ENCODE data around the gene ETS1. TPM values are rescaled to one million over a fixed set of nuclear protein-coding genes. Genes with fewer than 3 reads are reported as not detected.

ETS1 gene
- total RNA-seq, 1 donor from 2014 or later, result 3.0 TPM

DNA sequence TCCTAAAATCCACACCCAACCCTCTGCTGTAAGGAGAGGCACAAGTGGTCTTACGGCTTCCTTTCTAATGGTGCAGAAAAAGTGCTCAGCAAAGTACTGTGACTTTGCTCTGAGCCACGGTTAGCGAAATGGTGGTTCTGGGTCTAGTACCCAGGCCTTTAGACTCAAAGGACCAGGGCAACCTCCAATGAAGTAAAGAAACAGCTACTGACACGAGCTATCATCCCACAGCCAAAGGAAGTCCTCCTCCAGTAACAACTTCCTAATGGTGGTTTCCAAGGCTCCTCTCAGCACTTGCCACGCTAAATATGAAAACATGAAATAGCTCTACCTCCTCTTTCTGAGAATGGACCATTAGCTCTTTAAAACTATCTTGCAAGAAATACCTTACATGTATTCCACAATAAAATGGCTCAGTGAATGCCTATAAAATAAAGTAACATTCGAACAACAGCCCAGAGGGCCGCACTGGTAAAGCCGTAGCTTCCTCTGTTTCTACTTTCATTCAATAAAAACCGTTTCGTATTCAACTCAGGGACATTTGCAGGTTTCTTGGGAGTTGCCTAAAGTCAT lies 122.4 kb downstream of the ETS1 start:
- Mint-ChIP-seq H3K27ac (peak overlapping the region; percentile 26), H3K9me3 (ENCODE audit: low read depth) (no peaks in the 10 kb centered on the region), H3K36me3 (ENCODE audit: insufficient read depth) (no peaks in the 10 kb centered on the region), H3K4me1 (ENCODE audit: low read depth) (peaks cover 6% of the 10 kb centered on the region), H3K27me3 (peaks cover 24% of the 10 kb centered on the region), H3K4me3 (ENCODE audit: low read depth) (no peak overlapping the region)
- TF ChIP-seq, protein P1, sequence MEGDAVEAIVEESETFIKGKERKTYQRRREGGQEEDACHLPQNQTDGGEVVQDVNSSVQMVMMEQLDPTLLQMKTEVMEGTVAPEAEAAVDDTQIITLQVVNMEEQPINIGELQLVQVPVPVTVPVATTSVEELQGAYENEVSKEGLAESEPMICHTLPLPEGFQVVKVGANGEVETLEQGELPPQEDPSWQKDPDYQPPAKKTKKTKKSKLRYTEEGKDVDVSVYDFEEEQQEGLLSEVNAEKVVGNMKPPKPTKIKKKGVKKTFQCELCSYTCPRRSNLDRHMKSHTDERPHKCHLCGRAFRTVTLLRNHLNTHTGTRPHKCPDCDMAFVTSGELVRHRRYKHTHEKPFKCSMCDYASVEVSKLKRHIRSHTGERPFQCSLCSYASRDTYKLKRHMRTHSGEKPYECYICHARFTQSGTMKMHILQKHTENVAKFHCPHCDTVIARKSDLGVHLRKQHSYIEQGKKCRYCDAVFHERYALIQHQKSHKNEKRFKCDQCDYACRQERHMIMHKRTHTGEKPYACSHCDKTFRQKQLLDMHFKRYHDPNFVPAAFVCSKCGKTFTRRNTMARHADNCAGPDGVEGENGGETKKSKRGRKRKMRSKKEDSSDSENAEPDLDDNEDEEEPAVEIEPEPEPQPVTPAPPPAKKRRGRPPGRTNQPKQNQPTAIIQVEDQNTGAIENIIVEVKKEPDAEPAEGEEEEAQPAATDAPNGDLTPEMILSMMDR (IDR thresholded peaks at IDR 0.05; ENCODE audit: unreplicated experiment), result no peak
- DNase-seq (ENCODE audit: low spot score, unreplicated experiment), result no peak

DNA sequence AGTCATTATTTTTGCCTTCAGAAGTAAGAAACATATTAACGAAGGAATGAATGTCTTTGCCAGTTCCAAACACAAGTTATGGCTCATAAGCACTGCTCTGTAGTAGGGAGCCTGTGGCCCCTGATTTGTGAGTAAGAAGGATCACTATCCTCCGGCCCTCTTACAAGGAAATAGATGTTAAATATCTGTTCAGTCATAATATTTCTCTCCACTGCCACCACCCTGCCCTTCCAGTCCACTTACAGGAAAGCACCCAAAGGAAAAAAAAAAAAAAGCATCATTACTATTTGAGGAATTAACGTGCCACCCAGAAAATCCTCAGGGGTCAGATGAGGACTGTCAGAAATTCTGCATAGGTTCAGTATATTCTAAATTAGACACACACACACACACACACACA lies 123.4 kb downstream of the ETS1 start:
- TF ChIP-seq, protein P1 (IDR thresholded peaks at IDR 0.05; ENCODE audit: unreplicated experiment), result no peak
- Mint-ChIP-seq H3K27ac (no peak overlapping the region), H3K9me3 (ENCODE audit: low read depth) (no peaks in the 10 kb centered on the region), H3K27me3 (peaks cover 22% of the 10 kb centered on the region), H3K36me3 (ENCODE audit: insufficient read depth) (no peaks in the 10 kb centered on the region), H3K4me3 (ENCODE audit: low read depth) (no peak overlapping the region), H3K4me1 (ENCODE audit: low read depth) (peaks cover 6% of the 10 kb centered on the region)
- DNase-seq (ENCODE audit: low spot score, unreplicated experiment), result no peak

DNA sequence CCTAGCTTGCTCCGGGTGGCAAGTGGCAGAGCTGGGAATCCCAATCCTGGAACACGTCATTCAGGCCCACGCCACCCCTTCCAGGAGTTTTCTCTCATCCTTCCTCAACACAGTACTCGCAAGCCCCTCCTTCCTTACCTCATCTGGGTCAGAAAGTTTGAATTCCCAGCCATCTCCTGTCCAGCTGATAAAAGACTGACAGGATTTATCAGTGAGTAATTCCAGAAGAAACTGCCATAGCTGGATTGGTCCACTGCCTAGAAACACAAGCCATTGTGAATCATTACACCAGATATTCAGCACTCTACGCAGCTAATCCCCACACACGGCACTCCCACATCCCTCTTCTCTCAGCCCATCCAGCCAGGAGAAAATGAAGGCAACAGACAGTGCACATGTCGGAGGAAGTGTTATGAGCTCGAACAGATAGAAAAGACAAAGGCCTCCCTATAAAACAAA lies 124.0 kb downstream of the ETS1 start:
- H3K36me3 Mint-ChIP-seq (ENCODE audit: insufficient read depth), result no peaks in the 10 kb centered on the region
- peaks cover 20% of the 10 kb centered on the region for H3K27me3 Mint-ChIP-seq
- TF ChIP-seq, protein P1 (IDR thresholded peaks at IDR 0.05; ENCODE audit: unreplicated experiment), result no peak
- H3K4me1 Mint-ChIP-seq (ENCODE audit: low read depth), result peaks cover 6% of the 10 kb centered on the region
- DNase-seq (ENCODE audit: low spot score, unreplicated experiment), result no peak
- H3K9me3 Mint-ChIP-seq (ENCODE audit: low read depth), result no peaks in the 10 kb centered on the region
- H3K4me3 Mint-ChIP-seq (ENCODE audit: low read depth), result no peak overlapping the region
- H3K27ac Mint-ChIP-seq, result no peak overlapping the region

DNA sequence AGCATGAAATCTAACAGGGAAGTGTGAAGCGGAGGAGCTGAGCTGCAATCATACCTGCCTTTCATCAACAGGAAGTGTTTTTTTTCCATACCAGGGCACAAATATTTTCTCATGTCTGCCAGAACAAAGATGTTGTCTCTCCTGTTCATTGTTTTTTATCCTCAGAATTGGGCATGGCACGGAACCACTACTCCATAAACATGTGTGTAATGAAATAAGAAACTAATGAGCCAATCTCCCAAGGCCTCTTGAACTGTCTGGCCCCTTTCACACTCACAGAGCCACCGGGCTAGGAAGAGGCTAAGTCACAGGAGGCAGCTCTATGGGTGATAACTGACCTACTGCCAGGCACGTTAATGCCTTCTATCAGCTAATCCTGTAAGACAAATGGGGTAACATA lies 124.4 kb downstream of the ETS1 start:
- H3K4me1 Mint-ChIP-seq (ENCODE audit: low read depth), result peaks cover 6% of the 10 kb centered on the region

DNA sequence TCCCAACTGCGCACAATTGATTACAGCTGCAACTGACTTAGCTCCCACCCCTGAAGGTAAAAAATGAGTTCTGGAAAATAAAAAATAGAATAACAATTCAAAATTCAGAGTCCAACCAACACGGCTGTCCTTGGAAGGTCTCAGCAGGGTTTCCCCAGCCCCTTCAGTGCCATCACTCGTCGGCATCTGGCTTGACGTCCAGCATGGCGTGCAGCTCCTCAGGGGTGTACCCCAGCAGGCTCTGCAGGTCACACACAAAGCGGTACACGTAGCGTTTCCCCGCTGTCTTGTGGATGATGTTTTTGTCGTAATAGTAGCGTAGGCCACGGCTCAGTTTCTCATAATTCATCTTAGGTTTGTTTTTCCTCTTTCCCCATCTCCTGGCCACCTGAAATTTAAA lies 125.2 kb downstream of the ETS1 start:
- peaks cover 6% of the 10 kb centered on the region for H3K4me1 Mint-ChIP-seq (ENCODE audit: low read depth)
- TF ChIP-seq, protein P1 (IDR thresholded peaks at IDR 0.05; ENCODE audit: unreplicated experiment), result no peak
- no peaks in the 10 kb centered on the region for H3K9me3 Mint-ChIP-seq (ENCODE audit: low read depth)
- H3K27me3 Mint-ChIP-seq, result peaks cover 18% of the 10 kb centered on the region
- no peak overlapping the region for H3K27ac Mint-ChIP-seq
- DNase-seq (ENCODE audit: low spot score, unreplicated experiment), result no peak
- no peaks in the 10 kb centered on the region for H3K36me3 Mint-ChIP-seq (ENCODE audit: insufficient read depth)
- H3K4me3 Mint-ChIP-seq (ENCODE audit: low read depth), result no peak overlapping the region

More for the DNA sequence above, 124.4 kb downstream of the ETS1 start:
- H3K27ac Mint-ChIP-seq, result no peak overlapping the region
- no peak for DNase-seq (ENCODE audit: low spot score, unreplicated experiment)
- no peak overlapping the region for H3K4me3 Mint-ChIP-seq (ENCODE audit: low read depth)
- TF ChIP-seq, protein P1 (IDR thresholded peaks at IDR 0.05; ENCODE audit: unreplicated experiment), result no peak
- H3K27me3 Mint-ChIP-seq, result peaks cover 18% of the 10 kb centered on the region
- H3K36me3 Mint-ChIP-seq (ENCODE audit: insufficient read depth), result no peaks in the 10 kb centered on the region
- H3K9me3 Mint-ChIP-seq (ENCODE audit: low read depth), result no peaks in the 10 kb centered on the region
